ENCODE results near the gene DNM3.

GRCh38 chr1:172140072-172140471, 298.8 kb downstream of the DNM3 start:
- TF ChIP-seq ZBTB7A (IDR thresholded peaks at IDR 0.05; ENCODE audit: low read depth) (no peak), MAX (IDR thresholded peaks at IDR 0.05) (no peak), TEAD4 (IDR thresholded peaks at IDR 0.05) (no peak), EGR1 (IDR thresholded peaks at IDR 0.05) (no peak), REST (IDR thresholded peaks at IDR 0.05; ENCODE audit: low read depth) (no peak), NFIC (IDR thresholded peaks at IDR 0.05) (no peak), TAF1 (IDR thresholded peaks at IDR 0.05; ENCODE audit: low read depth) (no peak), CREB1 (IDR thresholded peaks at IDR 0.05; ENCODE audit: low read depth) (no peak)
